Lung (tissue), 12 donors: ENCODE data around the gene SP140. TPM values are rescaled to one million over a fixed set of nuclear protein-coding genes. Genes with fewer than 3 reads are reported as not detected.

Experiments used
- ATAC-seq: fragments of 200-7000 bp; cut with Tn5 transposase; one replicate; pipeline ENCODE4 v1.9.1; 2020; ENCODE audit warnings: moderate number of reproducible peaks; ENCODE audit not compliant: insufficient read depth, low FRiP score
- DNase-seq, 3 donors: peaks; one replicate each; pipeline ENCODE4 v3.0.0-alpha.2; 2013 to 2017
- H3K27ac ChIP-seq, 2 donors: one replicate each; pipeline ENCODE4 v1.5.1; 2013; ENCODE audit warnings: mild to moderate bottlenecking in 2 of 2, moderate library complexity in 2 of 2, control low read depth in 1 of 2, inconsistent platforms in 1 of 2, low read depth in 1 of 2, low read length in 1 of 2
- H3K27me3 ChIP-seq, 3 donors: one replicate each; pipeline ENCODE4 v1.5.1; 2013; ENCODE audit warnings: low read length in 2 of 3; ENCODE audit not compliant: control insufficient read depth in 3 of 3, insufficient read depth in 3 of 3
- H3K36me3 ChIP-seq, 4 donors: one replicate each; pipeline ENCODE4 v1.5.1; 2013; ENCODE audit warnings: low read length in 4 of 4, mild to moderate bottlenecking in 1 of 4, moderate library complexity in 1 of 4; ENCODE audit not compliant: control insufficient read depth in 4 of 4, insufficient read depth in 4 of 4
- H3K4me1 ChIP-seq, 5 donors: one replicate each; pipeline ENCODE4 v1.5.1; 2013; ENCODE audit warnings: low read length in 5 of 5, mild to moderate bottlenecking in 2 of 5, moderate library complexity in 1 of 5; ENCODE audit not compliant: control insufficient read depth in 5 of 5, insufficient read depth in 5 of 5
- H3K4me3 ChIP-seq: one replicate; pipeline ENCODE4 v1.5.1; 2013; ENCODE audit warnings: mild to moderate bottlenecking, control low read depth, moderate library complexity
- H3K9ac ChIP-seq, 2 donors: one replicate each; pipeline ENCODE4 v1.5.1; 2013; ENCODE audit warnings: low read length in 2 of 2, control low read depth in 1 of 2; ENCODE audit not compliant: insufficient read depth in 1 of 2
- H3K9me3 ChIP-seq, 4 donors: one replicate each; pipeline ENCODE4 v1.5.1; 2013; ENCODE audit warnings: low read length in 3 of 4, mild to moderate bottlenecking in 1 of 4, moderate library complexity in 1 of 4; ENCODE audit not compliant: control insufficient read depth in 4 of 4, insufficient read depth in 3 of 4
- CTCF ChIP-seq: IDR thresholded peaks from 2 replicates; pipeline ENCODE4 v1.5.1; 2012; ENCODE audit warnings: mild to moderate bottlenecking; ENCODE audit errors: control extremely low read depth, extremely low read depth
- WGBS, 2 donors: extraction: QIAGEN DNeasy Blood & Tissue Kit; methylation state at CpG; one replicate each; pipeline ENCODE4 v1.1.7; 2013; 5-methylcytosine and 5-hydroxymethylcytosine counted together
- polyA plus RNA-seq, 2 donors: library from polyadenylated mRNA; stranded (reverse); fragments of 200-250 nt; gene quantifications; one replicate each; pipeline ENCODE4 v1.2.1, GENCODE V29; 2013
- total RNA-seq, 2 donors: library from RNA; depleted of rRNA in 1 of 2; stranded (reverse); fragments of >200 nt in 1 of 2; gene quantifications; one replicate each; pipeline ENCODE4 v1.2.1, GENCODE V29; 2014 to 2021
- donor health status: control.
- donor health status: control.
- donor health status: Bipolar disorder and iron deficiency.
- donor health status: healthy.
- donor health status: DM: yes; HTN: yes; CAD: no.

The SP140 gene
- total and polyA plus RNA-seq, 4 donors: 2.9 to 6.7 (median 6.0) TPM

GRCh38 chr2:230226051-230226551, 565 bp downstream of the SP140 start:
- Histone ChIP-seq H3K36me3 (no peaks in the 10 kb centered on the region), H3K4me3 (no peak overlapping the region), H3K9me3 (peaks cover 0 to 2% (median 0%) of the 10 kb centered on the region in 4 donors), H3K27me3 (no peaks in the 10 kb centered on the region), H3K27ac (no peak overlapping the region), H3K9ac (no peak overlapping the region), H3K4me1 (no peaks in the 10 kb centered on the region)
- whole genome bisulfite sequencing, 2 donors: 84 to 91% methylated on average over 4 of the region's 4 CpGs
- no peak for TF ChIP-seq CTCF
- ATAC-seq: no peak
- no peak for DNase-seq

- DNase-seq (no peak), ATAC-seq (no peak)
- no peaks in the 10 kb centered on the region for H3K27me3 ChIP-seq
- TF ChIP-seq CTCF: no peak
- peaks cover 0 to 5% (median 0%) of the 10 kb centered on the region in 4 donors for H3K9me3 ChIP-seq
- 81% methylated on average over 3 of the region's 3 CpGs for WGBS, 2 donors
- no peaks in the 10 kb centered on the region for H3K4me1 ChIP-seq
- H3K36me3 ChIP-seq: no peaks in the 10 kb centered on the region
- H3K9ac ChIP-seq: no peak overlapping the region
- no peak overlapping the region for H3K27ac ChIP-seq
- no peak overlapping the region for H3K4me3 ChIP-seq
Observed at GRCh38 chr2:230227216-230227615, 1.7 kb downstream of the SP140 start.

- WGBS, 2 donors: 77 to 88% methylated on average over 3 of the region's 3 CpGs
- H3K9me3 ChIP-seq: peaks cover 0 to 5% (median under 1%) of the 10 kb centered on the region in 4 donors
- DNase-seq (no peak), ATAC-seq (no peak)
- no peak overlapping the region for H3K4me3 ChIP-seq
- no peak overlapping the region for H3K27ac ChIP-seq
- H3K36me3 ChIP-seq: no peaks in the 10 kb centered on the region
- no peak for TF ChIP-seq CTCF
- H3K9ac ChIP-seq: no peak overlapping the region
- no peaks in the 10 kb centered on the region for H3K27me3 ChIP-seq
- no peaks in the 10 kb centered on the region for H3K4me1 ChIP-seq
Observed at GRCh38 chr2:230230087-230230486, 4.6 kb downstream of the SP140 start.
